ENCODE results near the gene ZBTB20.

DNA sequence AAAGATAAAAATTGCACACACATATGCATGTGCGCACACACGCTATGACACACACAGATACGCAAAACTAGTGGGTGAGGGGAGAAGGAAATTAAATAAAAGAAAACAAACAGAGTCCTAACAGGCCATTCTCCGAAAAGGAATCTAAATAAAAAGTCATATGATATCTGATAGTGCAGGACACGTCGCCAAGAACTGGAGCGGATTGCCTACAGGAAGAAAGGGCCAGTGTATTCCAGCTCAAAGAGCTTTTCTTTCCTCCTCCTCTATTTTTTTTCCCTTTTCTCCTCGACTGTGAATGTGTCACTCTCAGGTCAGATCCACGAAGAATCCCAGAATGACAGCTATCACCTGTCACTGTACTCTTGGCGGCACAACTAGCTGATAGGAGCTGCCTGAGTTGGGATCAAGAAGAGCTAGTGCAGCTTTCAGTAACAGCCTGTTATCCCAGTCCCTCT, 695.5 kb downstream of the ZBTB20 start:
- TF ChIP-seq MAX (IDR thresholded peaks at IDR 0.05; ENCODE audit: low read depth), result no peak
- TF ChIP-seq EZH2phosphoT487 (IDR thresholded peaks at IDR 0.05; ENCODE audit: borderline replicate concordance, low read depth), result no peak
- TF ChIP-seq EP300 (IDR thresholded peaks at IDR 0.05; ENCODE audit: borderline replicate concordance in 1 of 2, low read depth in 1 of 2, low read length in 1 of 2), result no peak
- TF ChIP-seq, protein P1, sequence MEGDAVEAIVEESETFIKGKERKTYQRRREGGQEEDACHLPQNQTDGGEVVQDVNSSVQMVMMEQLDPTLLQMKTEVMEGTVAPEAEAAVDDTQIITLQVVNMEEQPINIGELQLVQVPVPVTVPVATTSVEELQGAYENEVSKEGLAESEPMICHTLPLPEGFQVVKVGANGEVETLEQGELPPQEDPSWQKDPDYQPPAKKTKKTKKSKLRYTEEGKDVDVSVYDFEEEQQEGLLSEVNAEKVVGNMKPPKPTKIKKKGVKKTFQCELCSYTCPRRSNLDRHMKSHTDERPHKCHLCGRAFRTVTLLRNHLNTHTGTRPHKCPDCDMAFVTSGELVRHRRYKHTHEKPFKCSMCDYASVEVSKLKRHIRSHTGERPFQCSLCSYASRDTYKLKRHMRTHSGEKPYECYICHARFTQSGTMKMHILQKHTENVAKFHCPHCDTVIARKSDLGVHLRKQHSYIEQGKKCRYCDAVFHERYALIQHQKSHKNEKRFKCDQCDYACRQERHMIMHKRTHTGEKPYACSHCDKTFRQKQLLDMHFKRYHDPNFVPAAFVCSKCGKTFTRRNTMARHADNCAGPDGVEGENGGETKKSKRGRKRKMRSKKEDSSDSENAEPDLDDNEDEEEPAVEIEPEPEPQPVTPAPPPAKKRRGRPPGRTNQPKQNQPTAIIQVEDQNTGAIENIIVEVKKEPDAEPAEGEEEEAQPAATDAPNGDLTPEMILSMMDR (IDR thresholded peaks at IDR 0.05), result no peak
- no peak for TF ChIP-seq USF2 (IDR thresholded peaks at IDR 0.05; ENCODE audit: borderline replicate concordance, low read depth, low read length)
- no peak for TF ChIP-seq SIN3A (IDR thresholded peaks at IDR 0.05; ENCODE audit: borderline replicate concordance, low read depth, low read length)
- TF ChIP-seq, protein P2, sequence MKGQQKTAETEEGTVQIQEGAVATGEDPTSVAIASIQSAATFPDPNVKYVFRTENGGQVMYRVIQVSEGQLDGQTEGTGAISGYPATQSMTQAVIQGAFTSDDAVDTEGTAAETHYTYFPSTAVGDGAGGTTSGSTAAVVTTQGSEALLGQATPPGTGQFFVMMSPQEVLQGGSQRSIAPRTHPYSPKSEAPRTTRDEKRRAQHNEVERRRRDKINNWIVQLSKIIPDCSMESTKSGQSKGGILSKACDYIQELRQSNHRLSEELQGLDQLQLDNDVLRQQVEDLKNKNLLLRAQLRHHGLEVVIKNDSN (IDR thresholded peaks at IDR 0.05; ENCODE audit: borderline replicate concordance, low read depth), result no peak
- TF ChIP-seq, protein P3, sequence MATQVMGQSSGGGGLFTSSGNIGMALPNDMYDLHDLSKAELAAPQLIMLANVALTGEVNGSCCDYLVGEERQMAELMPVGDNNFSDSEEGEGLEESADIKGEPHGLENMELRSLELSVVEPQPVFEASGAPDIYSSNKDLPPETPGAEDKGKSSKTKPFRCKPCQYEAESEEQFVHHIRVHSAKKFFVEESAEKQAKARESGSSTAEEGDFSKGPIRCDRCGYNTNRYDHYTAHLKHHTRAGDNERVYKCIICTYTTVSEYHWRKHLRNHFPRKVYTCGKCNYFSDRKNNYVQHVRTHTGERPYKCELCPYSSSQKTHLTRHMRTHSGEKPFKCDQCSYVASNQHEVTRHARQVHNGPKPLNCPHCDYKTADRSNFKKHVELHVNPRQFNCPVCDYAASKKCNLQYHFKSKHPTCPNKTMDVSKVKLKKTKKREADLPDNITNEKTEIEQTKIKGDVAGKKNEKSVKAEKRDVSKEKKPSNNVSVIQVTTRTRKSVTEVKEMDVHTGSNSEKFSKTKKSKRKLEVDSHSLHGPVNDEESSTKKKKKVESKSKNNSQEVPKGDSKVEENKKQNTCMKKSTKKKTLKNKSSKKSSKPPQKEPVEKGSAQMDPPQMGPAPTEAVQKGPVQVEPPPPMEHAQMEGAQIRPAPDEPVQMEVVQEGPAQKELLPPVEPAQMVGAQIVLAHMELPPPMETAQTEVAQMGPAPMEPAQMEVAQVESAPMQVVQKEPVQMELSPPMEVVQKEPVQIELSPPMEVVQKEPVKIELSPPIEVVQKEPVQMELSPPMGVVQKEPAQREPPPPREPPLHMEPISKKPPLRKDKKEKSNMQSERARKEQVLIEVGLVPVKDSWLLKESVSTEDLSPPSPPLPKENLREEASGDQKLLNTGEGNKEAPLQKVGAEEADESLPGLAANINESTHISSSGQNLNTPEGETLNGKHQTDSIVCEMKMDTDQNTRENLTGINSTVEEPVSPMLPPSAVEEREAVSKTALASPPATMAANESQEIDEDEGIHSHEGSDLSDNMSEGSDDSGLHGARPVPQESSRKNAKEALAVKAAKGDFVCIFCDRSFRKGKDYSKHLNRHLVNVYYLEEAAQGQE (IDR thresholded peaks at IDR 0.05; ENCODE audit: low read depth, low read length), result no peak
- TF ChIP-seq GABPA (IDR thresholded peaks at IDR 0.05; ENCODE audit: low read depth), result no peak
- no peak for TF ChIP-seq YY1 (IDR thresholded peaks at IDR 0.05; ENCODE audit: low read depth)
- TF ChIP-seq IRF3 (IDR thresholded peaks at IDR 0.05; ENCODE audit: low read depth, low read length), result no peak
- no peak for TF ChIP-seq RFX5 (IDR thresholded peaks at IDR 0.05; ENCODE audit: low read length)

Data from SK-N-SH (cell line).